CD14-positive monocyte (primary cell): ENCODE measurements around the gene AGPAT3. TPM values are rescaled to one million over a fixed set of nuclear protein-coding genes. Genes with fewer than 3 reads are reported as not detected.

Source experiments
- DNase-seq, 3 donors: peaks; one replicate each; pipeline ENCODE4 v3.0.0-alpha.2; 2011 to 2022
- H2AFZ ChIP-seq: 2 replicates; pipeline ENCODE4 v1.6.0; 2012; ENCODE audit warnings: mild to moderate bottlenecking, low read depth, low read length, inconsistent platforms; ENCODE audit not compliant: insufficient read depth, poor library complexity, severe bottlenecking
- H3K27ac ChIP-seq, 2 donors: 1 replicate in 1 of 2; 2 replicates in 1 of 2; pipeline ENCODE4 v1.5.1; 2012 to 2013; ENCODE audit warnings: low read length in 2 of 2, control low read depth in 1 of 2, inconsistent platforms in 1 of 2, low read depth in 1 of 2, mild to moderate bottlenecking in 1 of 2
- H3K27me3 ChIP-seq, 2 donors: one replicate each; pipeline versions ENCODE4 v1.6.0 to v1.6.1; 2011 to 2013; ENCODE audit warnings: low read length in 2 of 2; ENCODE audit not compliant: control insufficient read depth in 2 of 2, insufficient read depth in 2 of 2
- H3K36me3 ChIP-seq, 2 donors: replicated peaks in 1 of 2; 1 replicate in 1 of 2; 2 replicates in 1 of 2; pipeline versions ENCODE4 v1.5.1 to v1.6.1; 2012 to 2013; ENCODE audit warnings: low read length in 2 of 2, control low read depth in 1 of 2, inconsistent platforms in 1 of 2, mild to moderate bottlenecking in 1 of 2; ENCODE audit not compliant: insufficient read depth in 2 of 2, control insufficient read depth in 1 of 2
- H3K4me1 ChIP-seq, 2 donors: 1 replicate in 1 of 2; 2 replicates in 1 of 2; pipeline versions ENCODE4 v1.5.1 to v1.6.1; 2012 to 2013; ENCODE audit warnings: low read length in 2 of 2, control low read depth in 1 of 2, inconsistent platforms in 1 of 2, mild to moderate bottlenecking in 1 of 2, moderate library complexity in 1 of 2; ENCODE audit not compliant: insufficient read depth in 2 of 2, control insufficient read depth in 1 of 2
- H3K4me2 ChIP-seq: replicated peaks from 2 replicates; pipeline ENCODE3; 2012; ENCODE audit warnings: low read length, moderate library complexity, mild to moderate bottlenecking; ENCODE audit not compliant: poor library complexity, severe bottlenecking; ENCODE audit errors: extremely low read depth
- H3K4me3 ChIP-seq, 3 experiments: fragments of 200-600 bp in 1 of 3; sonication (generic) in 1 of 3; replicated peaks in 1 of 3; 1 replicate in 2 of 3; 2 replicates in 1 of 3; pipeline ENCODE4 v1.5.1; 2011 to 2013; ENCODE audit warnings: low read length in 3 of 3, mild to moderate bottlenecking in 3 of 3, control low read depth in 2 of 3, low read depth in 2 of 3, inconsistent platforms in 1 of 3, moderate library complexity in 1 of 3
- H3K79me2 ChIP-seq: 2 replicates; pipeline ENCODE4 v1.6.0; 2012; ENCODE audit warnings: mild to moderate bottlenecking, control low read depth, inconsistent platforms, low read length, moderate library complexity; ENCODE audit not compliant: insufficient read depth
- H3K9ac ChIP-seq: 2 replicates; pipeline ENCODE4 v1.6.0; 2017; ENCODE audit warnings: low read length, mild to moderate bottlenecking; ENCODE audit not compliant: insufficient read depth, poor library complexity, severe bottlenecking
- H3K9me3 ChIP-seq, 2 donors: replicated peaks in 1 of 2; 1 replicate in 1 of 2; 2 replicates in 1 of 2; pipeline versions ENCODE4 v1.5.1 to v1.6.1; 2012 to 2013; ENCODE audit warnings: low read length in 2 of 2, control low read depth in 1 of 2; ENCODE audit not compliant: control insufficient read depth in 1 of 2, insufficient read depth in 1 of 2
- H4K20me1 ChIP-seq: 2 replicates; pipeline ENCODE4 v1.6.0; 2012; ENCODE audit warnings: mild to moderate bottlenecking, low read length, control low read depth, moderate library complexity; ENCODE audit not compliant: insufficient read depth
- H3K27ac Mint-ChIP-seq, 7 donors: one replicate each; pipeline ENCODE4 v1.8.0; 2020; ENCODE audit warnings: mild to moderate bottlenecking in 7 of 7, mixed read lengths in 7 of 7, moderate library complexity in 6 of 7, inconsistent platforms in 2 of 7
- H3K27me3 Mint-ChIP-seq, 3 donors: one replicate each; pipeline ENCODE4 v1.8.0; 2021 to 2022; ENCODE audit warnings: low read depth in 3 of 3, mild to moderate bottlenecking in 3 of 3, mixed read lengths in 3 of 3, moderate library complexity in 3 of 3, inconsistent platforms in 1 of 3
- H3K36me3 Mint-ChIP-seq, 2 donors: one replicate each; pipeline ENCODE4 v1.8.0; 2020; ENCODE audit warnings: mixed read lengths in 2 of 2, inconsistent platforms in 1 of 2, mild to moderate bottlenecking in 1 of 2
- H3K4me1 Mint-ChIP-seq: one replicate; pipeline ENCODE4 v1.8.0; 2020; ENCODE audit warnings: mild to moderate bottlenecking, mixed read lengths
- H3K4me3 Mint-ChIP-seq, 2 donors: one replicate each; pipeline ENCODE4 v1.8.0; 2020; ENCODE audit warnings: mild to moderate bottlenecking in 2 of 2, mixed read lengths in 2 of 2, moderate library complexity in 1 of 2
- H3K9me3 Mint-ChIP-seq, 7 donors: one replicate each; pipeline ENCODE4 v1.8.0; 2020 to 2022; ENCODE audit warnings: mixed read lengths in 7 of 7, mild to moderate bottlenecking in 6 of 7, moderate library complexity in 6 of 7, inconsistent platforms in 2 of 7
- CTCF ChIP-seq: fragments of 200-600 bp; IDR thresholded peaks from one replicate; pipeline ENCODE4 v1.8.0; 2022; ENCODE audit warnings: antibody characterized with exemption, mild to moderate bottlenecking
- WGBS: methylation state at CpG from one replicate; pipeline ENCODE4 v1.1.5; 2013; ENCODE audit warnings: missing lambda C conversion rate; ENCODE audit not compliant: insufficient coverage; 5-methylcytosine and 5-hydroxymethylcytosine counted together
- intact Hi-C, 2 donors: fragments of 100-400 bp; cut with micrococcal nuclease; formaldehyde crosslinking; loops; one replicate each; pipeline versions ENCODE4 v1.15.0 to v1.15.1; 2023
- polyA plus RNA-seq, 3 donors: library from polyadenylated mRNA; depleted of rRNA in 1 of 3; unstranded in 2 of 3; stranded (reverse) in 1 of 3; fragments of 300-500 nt in 2 of 3; fragments of >200 nt in 1 of 3; fragmentation: Illumina TruSeq in 2 of 3; gene quantifications; 1 replicate in 2 of 3; 2 replicates in 1 of 3; pipeline ENCODE4 v1.2.3, GENCODE V29; 2012 to 2021

AGPAT3 gene
- polyA plus RNA-seq, 3 donors, result 24.9 to 49.3 (median 26.2) TPM

GRCh38 chr21:43872531-43873197 lies 7.6 kb downstream of the AGPAT3 start:
- Histone ChIP-seq H2AFZ (no peak overlapping the region), H3K4me3 (peak overlapping the region in 1 of 3 experiments; percentile 11), H3K9ac (no peak overlapping the region), H3K9me3 (no peaks in the 10 kb centered on the region), H3K4me1 (peaks cover 18 to 28% of the 10 kb centered on the region in 2 donors), H3K27ac (peak overlapping the region; percentile 54 to 57), H3K79me2 (peaks cover 100% of the 10 kb centered on the region), H3K4me2 (peak overlapping the region; percentile 12), H3K36me3 (peaks cover 4 to 70% of the 10 kb centered on the region in 2 donors), H3K27me3 (no peaks in the 10 kb centered on the region), H4K20me1 (peaks cover 99% of the 10 kb centered on the region)
- no peak for TF ChIP-seq CTCF
- Mint-ChIP-seq H3K9me3 (peaks cover 0 to 2% (median 0%) of the 10 kb centered on the region in 7 donors), H3K27me3 (peaks cover 0 to 4% (median 0%) of the 10 kb centered on the region in 3 donors), H3K36me3 (peaks cover 45 to 80% of the 10 kb centered on the region in 2 donors), H3K4me1 (peaks cover 43% of the 10 kb centered on the region), H3K4me3 (peak overlapping the region; percentile 10 to 71), H3K27ac (peak overlapping the region; percentile 40 to 89 (median 82))
- peak in 2 of 3 donors; percentile 38 to 71 for DNase-seq
- intact Hi-C loops, result no loop called here
- 74% methylated on average over 12 of the region's 16 CpGs for WGBS

DNA sequence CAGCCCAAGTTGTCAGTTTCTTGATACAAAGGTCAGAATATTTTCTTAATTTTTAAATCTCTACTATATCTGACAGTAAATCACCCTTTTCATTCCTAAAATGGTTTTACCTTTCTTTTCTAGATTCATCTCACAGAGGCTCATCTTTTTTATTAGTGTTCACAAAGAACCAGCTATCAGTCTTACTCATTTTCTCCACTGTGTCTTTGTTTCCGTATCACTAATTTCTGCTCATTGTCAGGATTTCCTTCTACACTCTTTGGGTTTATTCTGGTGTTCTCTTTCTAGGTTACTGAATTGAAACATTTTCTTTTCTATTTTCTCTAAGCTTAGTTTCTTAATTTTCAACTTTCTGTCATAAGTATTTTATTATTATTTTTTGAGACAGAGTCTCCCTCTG lies 8.7 kb downstream of the AGPAT3 start:
- no peak for TF ChIP-seq CTCF
- Mint-ChIP-seq H3K27me3 (peaks cover 0 to 2% (median 0%) of the 10 kb centered on the region in 3 donors), H3K4me3 (no peak overlapping the region), H3K4me1 (peaks cover 33% of the 10 kb centered on the region), H3K36me3 (peaks cover 45 to 80% of the 10 kb centered on the region in 2 donors), H3K27ac (peak overlapping the region in 1 of 7 donors; percentile 19), H3K9me3 (no peaks in the 10 kb centered on the region)
- Histone ChIP-seq H3K27ac (no peak overlapping the region), H3K36me3 (peaks cover 14 to 70% of the 10 kb centered on the region in 2 donors), H3K4me1 (peaks cover 18 to 19% of the 10 kb centered on the region in 2 donors), H4K20me1 (peaks cover 99% of the 10 kb centered on the region), H3K4me3 (no peak overlapping the region), H2AFZ (no peak overlapping the region), H3K9me3 (no peaks in the 10 kb centered on the region), H3K27me3 (no peaks in the 10 kb centered on the region), H3K9ac (no peak overlapping the region), H3K4me2 (no peak overlapping the region), H3K79me2 (peaks cover 100% of the 10 kb centered on the region)
- DNase-seq, result no peak
- WGBS, result no CpG with 5 or more reads among the region's 1 CpG
- intact Hi-C loops, result no loop called here
